ENCODE measurements around the gene ROPN1L.
A peak's percentile ranks its signal among the peaks of the same experiment; 100 is the strongest.

Gene ROPN1L

GRCh38 chr5:10498350-10498749 lies 56.7 kb downstream of the ROPN1L start:
- Histone ChIP-seq H3K4me1 (ENCODE audit: control insufficient read depth in 2 of 2, insufficient read depth in 1 of 2, low read depth in 1 of 2, low read length in 2 of 2) (peaks cover 2 to 5% of the 10 kb centered on the region in 2 donors), H3K9me3 (replicated peaks in 1 of 2; ENCODE audit: control insufficient read depth in 2 of 2, insufficient read depth in 1 of 2, low read depth in 1 of 2, low read length in 2 of 2) (peaks cover 0 to 4% of the 10 kb centered on the region in 2 donors), H3K18ac (ENCODE audit: low read length) (no peak overlapping the region), H4K8ac (ENCODE audit: low read depth, low read length) (no peak overlapping the region), H4K91ac (ENCODE audit: low read depth, low read length, poor library complexity) (no peak overlapping the region), H3K23ac (ENCODE audit: low read depth, low read length, poor library complexity) (no peak overlapping the region), H2AFZ (ENCODE audit: low read length) (peak overlapping the region; percentile 36), H3K4me3 (ENCODE audit: low read length in 2 of 2) (no peak overlapping the region), H3K14ac (ENCODE audit: low read length) (no peak overlapping the region), H3K79me1 (ENCODE audit: low read depth, low read length) (no peaks in the 10 kb centered on the region), H3K27me3 (ENCODE audit: control insufficient read depth in 3 of 3, insufficient read depth in 3 of 3, low read depth in 1 of 3, low read length in 3 of 3) (peaks cover 0 to 4% (median 0%) of the 10 kb centered on the region in 3 experiments), H3K27ac (replicated peaks; ENCODE audit: low read length) (no peak overlapping the region), H3K36me3 (replicated peaks in 1 of 2; ENCODE audit: control insufficient read depth in 2 of 2, insufficient read depth in 2 of 2, low read length in 2 of 2) (no peaks in the 10 kb centered on the region), H3K4me2 (ENCODE audit: insufficient read depth, low read length, poor library complexity, severe bottlenecking) (no peak overlapping the region), H3K4ac (ENCODE audit: low read length) (no peak overlapping the region), H2BK12ac (ENCODE audit: low read length) (no peak overlapping the region), H2BK5ac (ENCODE audit: low read length) (no peak overlapping the region), H2AK5ac (ENCODE audit: low read depth, low read length) (no peak overlapping the region), H2BK15ac (ENCODE audit: low read length) (no peak overlapping the region), H3K9ac (ENCODE audit: low read depth, low read length, poor library complexity) (no peak overlapping the region), H2BK120ac (ENCODE audit: low read depth, low read length) (no peak overlapping the region)
- no peak for DNase-seq (ENCODE audit: low spot score)
- WGBS, 2 donors (ENCODE audit: extremely low coverage in 2 of 2, insufficient read length in 2 of 2, insufficient replicate concordance in 1 of 2), result no CpG with 5 or more reads among the region's 6 CpGs

- no peak overlapping the region for H3K9ac ChIP-seq (ENCODE audit: low read depth, low read length, poor library complexity)
- peaks cover 0 to 4% of the 10 kb centered on the region in 2 donors for H3K9me3 ChIP-seq (replicated peaks in 1 of 2; ENCODE audit: control insufficient read depth in 2 of 2, insufficient read depth in 1 of 2, low read depth in 1 of 2, low read length in 2 of 2)
- H3K4me1 ChIP-seq (ENCODE audit: control insufficient read depth in 2 of 2, insufficient read depth in 1 of 2, low read depth in 1 of 2, low read length in 2 of 2), result peaks cover 4 to 5% of the 10 kb centered on the region in 2 donors
- no CpG with 5 or more reads among the region's 9 CpGs for WGBS, 2 donors (ENCODE audit: extremely low coverage in 2 of 2, insufficient read length in 2 of 2, insufficient replicate concordance in 1 of 2)
- H3K79me1 ChIP-seq (ENCODE audit: low read depth, low read length), result no peaks in the 10 kb centered on the region
- H3K36me3 ChIP-seq (replicated peaks in 1 of 2; ENCODE audit: control insufficient read depth in 2 of 2, insufficient read depth in 2 of 2, low read length in 2 of 2), result no peaks in the 10 kb centered on the region
- DNase-seq (ENCODE audit: low spot score), result no peak
- peaks cover 0 to 5% (median 0%) of the 10 kb centered on the region in 3 experiments for H3K27me3 ChIP-seq (ENCODE audit: control insufficient read depth in 3 of 3, insufficient read depth in 3 of 3, low read depth in 1 of 3, low read length in 3 of 3)
- no peak overlapping the region for H4K8ac ChIP-seq (ENCODE audit: low read depth, low read length)
- no peak overlapping the region for H2AFZ ChIP-seq (ENCODE audit: low read length)
- H2AK5ac ChIP-seq (ENCODE audit: low read depth, low read length), result no peak overlapping the region
- H3K4me3 ChIP-seq (ENCODE audit: low read length in 2 of 2), result no peak overlapping the region
- H3K18ac ChIP-seq (ENCODE audit: low read length), result peak overlapping the region; percentile 83
- no peak overlapping the region for H2BK120ac ChIP-seq (ENCODE audit: low read depth, low read length)
- no peak overlapping the region for H2BK15ac ChIP-seq (ENCODE audit: low read length)
- no peak overlapping the region for H3K4me2 ChIP-seq (ENCODE audit: insufficient read depth, low read length, poor library complexity, severe bottlenecking)
- no peak overlapping the region for H2BK5ac ChIP-seq (ENCODE audit: low read length)
- no peak overlapping the region for H4K91ac ChIP-seq (ENCODE audit: low read depth, low read length, poor library complexity)
- no peak overlapping the region for H3K4ac ChIP-seq (ENCODE audit: low read length)
- no peak overlapping the region for H3K27ac ChIP-seq (replicated peaks; ENCODE audit: low read length)
- no peak overlapping the region for H3K23ac ChIP-seq (ENCODE audit: low read depth, low read length, poor library complexity)
- H2BK12ac ChIP-seq (ENCODE audit: low read length), result no peak overlapping the region
- no peak overlapping the region for H3K14ac ChIP-seq (ENCODE audit: low read length)
Measured at GRCh38 chr5:10499066-10499465, 57.4 kb downstream of the ROPN1L start.

DNA sequence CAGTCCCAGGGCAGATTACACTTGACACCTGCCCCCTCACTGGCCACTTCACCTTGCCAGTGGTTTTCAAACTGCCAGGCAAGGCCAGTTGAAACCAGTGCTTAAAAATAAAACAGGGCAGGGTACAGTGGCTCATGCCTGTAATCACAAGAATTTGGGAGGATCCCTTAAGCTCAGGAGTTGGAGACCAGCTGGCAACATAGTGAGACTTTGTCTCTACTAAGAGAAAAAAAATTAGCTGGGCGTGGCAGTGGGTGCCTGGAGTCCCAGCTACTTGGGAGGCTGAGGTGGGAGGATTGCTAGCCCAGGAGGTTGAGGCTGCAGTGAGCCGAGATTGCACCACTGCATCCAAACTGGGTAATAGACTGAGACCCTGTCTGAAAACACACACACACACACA lies 58.1 kb downstream of the ROPN1L start:
- H3K9me3 ChIP-seq (replicated peaks in 1 of 2; ENCODE audit: control insufficient read depth in 2 of 2, insufficient read depth in 1 of 2, low read depth in 1 of 2, low read length in 2 of 2), result peaks cover 0 to 2% of the 10 kb centered on the region in 2 donors
- H3K18ac ChIP-seq (ENCODE audit: low read length), result peak overlapping the region; percentile 46
- H4K8ac ChIP-seq (ENCODE audit: low read depth, low read length), result no peak overlapping the region
- no peak overlapping the region for H3K23ac ChIP-seq (ENCODE audit: low read depth, low read length, poor library complexity)
- no peak overlapping the region for H2AK5ac ChIP-seq (ENCODE audit: low read depth, low read length)
- H3K14ac ChIP-seq (ENCODE audit: low read length), result no peak overlapping the region
- H3K79me1 ChIP-seq (ENCODE audit: low read depth, low read length), result no peaks in the 10 kb centered on the region
- H3K4ac ChIP-seq (ENCODE audit: low read length), result no peak overlapping the region
- peaks cover 5 to 7% of the 10 kb centered on the region in 2 donors for H3K4me1 ChIP-seq (ENCODE audit: control insufficient read depth in 2 of 2, insufficient read depth in 1 of 2, low read depth in 1 of 2, low read length in 2 of 2)
- no peak overlapping the region for H2BK12ac ChIP-seq (ENCODE audit: low read length)
- no peak overlapping the region for H3K9ac ChIP-seq (ENCODE audit: low read depth, low read length, poor library complexity)
- no peak overlapping the region for H2BK5ac ChIP-seq (ENCODE audit: low read length)
- H4K91ac ChIP-seq (ENCODE audit: low read depth, low read length, poor library complexity), result no peak overlapping the region
- H2AFZ ChIP-seq (ENCODE audit: low read length), result no peak overlapping the region
- H2BK15ac ChIP-seq (ENCODE audit: low read length), result no peak overlapping the region
- H2BK120ac ChIP-seq (ENCODE audit: low read depth, low read length), result no peak overlapping the region
- H3K27me3 ChIP-seq (ENCODE audit: control insufficient read depth in 3 of 3, insufficient read depth in 3 of 3, low read depth in 1 of 3, low read length in 3 of 3), result peaks cover 0 to 5% (median 0%) of the 10 kb centered on the region in 3 experiments
- no peak overlapping the region for H3K27ac ChIP-seq (replicated peaks; ENCODE audit: low read length)
- DNase-seq (ENCODE audit: low spot score), result no peak
- H3K4me3 ChIP-seq (ENCODE audit: low read length in 2 of 2), result no peak overlapping the region
- WGBS, 2 donors (ENCODE audit: extremely low coverage in 2 of 2, insufficient read length in 2 of 2, insufficient replicate concordance in 1 of 2), result no CpG with 5 or more reads among the region's 2 CpGs
- H3K36me3 ChIP-seq (replicated peaks in 1 of 2; ENCODE audit: control insufficient read depth in 2 of 2, insufficient read depth in 2 of 2, low read length in 2 of 2), result no peaks in the 10 kb centered on the region
- H3K4me2 ChIP-seq (ENCODE audit: insufficient read depth, low read length, poor library complexity, severe bottlenecking), result no peak overlapping the region

GRCh38 chr5:10500669-10501068 lies 59.0 kb downstream of the ROPN1L start:
- no peak overlapping the region for H3K18ac ChIP-seq (ENCODE audit: low read length)
- no peak overlapping the region for H2AFZ ChIP-seq (ENCODE audit: low read length)
- no peak overlapping the region for H2BK15ac ChIP-seq (ENCODE audit: low read length)
- no peak overlapping the region for H2BK120ac ChIP-seq (ENCODE audit: low read depth, low read length)
- no peak overlapping the region for H4K91ac ChIP-seq (ENCODE audit: low read depth, low read length, poor library complexity)
- H3K36me3 ChIP-seq (replicated peaks in 1 of 2; ENCODE audit: control insufficient read depth in 2 of 2, insufficient read depth in 2 of 2, low read length in 2 of 2), result no peaks in the 10 kb centered on the region
- no CpG with 5 or more reads among the region's 3 CpGs for WGBS, 2 donors (ENCODE audit: extremely low coverage in 2 of 2, insufficient read length in 2 of 2, insufficient replicate concordance in 1 of 2)
- no peak overlapping the region for H2BK5ac ChIP-seq (ENCODE audit: low read length)
- no peak overlapping the region for H3K4ac ChIP-seq (ENCODE audit: low read length)
- H2AK5ac ChIP-seq (ENCODE audit: low read depth, low read length), result no peak overlapping the region
- no peak overlapping the region for H3K9ac ChIP-seq (ENCODE audit: low read depth, low read length, poor library complexity)
- no peaks in the 10 kb centered on the region for H3K79me1 ChIP-seq (ENCODE audit: low read depth, low read length)
- H3K14ac ChIP-seq (ENCODE audit: low read length), result no peak overlapping the region
- H3K4me1 ChIP-seq (ENCODE audit: control insufficient read depth in 2 of 2, insufficient read depth in 1 of 2, low read depth in 1 of 2, low read length in 2 of 2), result peaks cover 5 to 7% of the 10 kb centered on the region in 2 donors
- no peak overlapping the region for H3K4me3 ChIP-seq (ENCODE audit: low read length in 2 of 2)
- H3K23ac ChIP-seq (ENCODE audit: low read depth, low read length, poor library complexity), result no peak overlapping the region
- peaks cover 0 to 8% (median 0%) of the 10 kb centered on the region in 3 experiments for H3K27me3 ChIP-seq (ENCODE audit: control insufficient read depth in 3 of 3, insufficient read depth in 3 of 3, low read depth in 1 of 3, low read length in 3 of 3)
- no peak overlapping the region for H4K8ac ChIP-seq (ENCODE audit: low read depth, low read length)
- no peak overlapping the region for H3K27ac ChIP-seq (replicated peaks; ENCODE audit: low read length)
- no peak overlapping the region for H2BK12ac ChIP-seq (ENCODE audit: low read length)
- peaks cover 0 to 2% of the 10 kb centered on the region in 2 donors for H3K9me3 ChIP-seq (replicated peaks in 1 of 2; ENCODE audit: control insufficient read depth in 2 of 2, insufficient read depth in 1 of 2, low read depth in 1 of 2, low read length in 2 of 2)
- H3K4me2 ChIP-seq (ENCODE audit: insufficient read depth, low read length, poor library complexity, severe bottlenecking), result no peak overlapping the region
- DNase-seq (ENCODE audit: low spot score), result no peak
